ENCODE data around the gene PHACTR3.

PHACTR3 gene

GRCh38 chr20:59576216-59576953 lies 28.0 kb upstream of the PHACTR3 start:
- Histone ChIP-seq H3K27me3 (ENCODE audit: control insufficient read depth, low read length) (no peaks in the 10 kb centered on the region), H3K9me3 (ENCODE audit: control insufficient read depth, insufficient read depth, low read length) (no peaks in the 10 kb centered on the region), H3K4me1 (ENCODE audit: control insufficient read depth, low read length) (no peaks in the 10 kb centered on the region), H3F3A (ENCODE audit: control insufficient read depth, insufficient read depth) (no peaks in the 10 kb centered on the region), H3K79me2 (ENCODE audit: control insufficient read depth, low read length) (no peaks in the 10 kb centered on the region), H3K9me2 (replicated peaks; ENCODE audit: control insufficient read depth, low read length) (no peaks in the 10 kb centered on the region), H3K4me2 (ENCODE audit: low read length) (no peak overlapping the region), H3K4me3 (ENCODE audit: low read length) (no peak overlapping the region), H4K20me1 (ENCODE audit: control insufficient read depth, insufficient read depth, low read depth, low read length) (no peaks in the 10 kb centered on the region), H3K36me3 (ENCODE audit: control insufficient read depth, low read length) (no peaks in the 10 kb centered on the region), H3K27ac (ENCODE audit: low read depth, low read length) (no peak overlapping the region)
- TF ChIP-seq EZH2phosphoT487 (IDR thresholded peaks at IDR 0.05; ENCODE audit: borderline replicate concordance, low read length) = no peak
- TF ChIP-seq CTCF (IDR thresholded peaks at IDR 0.05; ENCODE audit: low read depth, low read length, poor library complexity, severe bottlenecking) = no peak

- Histone ChIP-seq H3K27ac (ENCODE audit: low read depth, low read length) (no peak overlapping the region), H3K4me2 (ENCODE audit: low read length) (no peak overlapping the region), H3K9me2 (replicated peaks; ENCODE audit: control insufficient read depth, low read length) (no peaks in the 10 kb centered on the region), H3K79me2 (ENCODE audit: control insufficient read depth, low read length) (no peaks in the 10 kb centered on the region), H3K9me3 (ENCODE audit: control insufficient read depth, insufficient read depth, low read length) (no peaks in the 10 kb centered on the region), H4K20me1 (ENCODE audit: control insufficient read depth, insufficient read depth, low read depth, low read length) (no peaks in the 10 kb centered on the region), H3K36me3 (ENCODE audit: control insufficient read depth, low read length) (no peaks in the 10 kb centered on the region), H3F3A (ENCODE audit: control insufficient read depth, insufficient read depth) (no peaks in the 10 kb centered on the region), H3K4me3 (ENCODE audit: low read length) (no peak overlapping the region), H3K27me3 (ENCODE audit: control insufficient read depth, low read length) (no peaks in the 10 kb centered on the region), H3K4me1 (ENCODE audit: control insufficient read depth, low read length) (no peaks in the 10 kb centered on the region)
- TF ChIP-seq CTCF (IDR thresholded peaks at IDR 0.05; ENCODE audit: low read depth, low read length, poor library complexity, severe bottlenecking) (no peak), EZH2phosphoT487 (IDR thresholded peaks at IDR 0.05; ENCODE audit: borderline replicate concordance, low read length) (no peak)
Observed at GRCh38 chr20:59577037-59577808, 27.1 kb upstream of the PHACTR3 start.

- Histone ChIP-seq H3K79me2 (ENCODE audit: control insufficient read depth, low read length) (no peaks in the 10 kb centered on the region), H3F3A (ENCODE audit: control insufficient read depth, insufficient read depth) (no peaks in the 10 kb centered on the region), H3K4me1 (ENCODE audit: control insufficient read depth, low read length) (no peaks in the 10 kb centered on the region), H3K4me2 (ENCODE audit: low read length) (no peak overlapping the region), H3K27me3 (ENCODE audit: control insufficient read depth, low read length) (no peaks in the 10 kb centered on the region), H3K36me3 (ENCODE audit: control insufficient read depth, low read length) (no peaks in the 10 kb centered on the region), H3K4me3 (ENCODE audit: low read length) (no peak overlapping the region), H4K20me1 (ENCODE audit: control insufficient read depth, insufficient read depth, low read depth, low read length) (no peaks in the 10 kb centered on the region), H3K27ac (ENCODE audit: low read depth, low read length) (no peak overlapping the region), H3K9me3 (ENCODE audit: control insufficient read depth, insufficient read depth, low read length) (no peaks in the 10 kb centered on the region), H3K9me2 (replicated peaks; ENCODE audit: control insufficient read depth, low read length) (no peaks in the 10 kb centered on the region)
- TF ChIP-seq EZH2phosphoT487 (IDR thresholded peaks at IDR 0.05; ENCODE audit: borderline replicate concordance, low read length) = no peak
- no peak for TF ChIP-seq CTCF (IDR thresholded peaks at IDR 0.05; ENCODE audit: low read depth, low read length, poor library complexity, severe bottlenecking)
Observed at GRCh38 chr20:59577809-59578435, 26.4 kb upstream of the PHACTR3 start.
